SK-N-SH (cell line): ENCODE data around the gene NUP133. TPM values are rescaled to one million over a fixed set of nuclear protein-coding genes. Genes with fewer than 3 reads are reported as not detected.

Experiments
- CTCF ChIA-PET: fragments of 300-600, 350-600 bp; formaldehyde crosslinking; extraction: SDS; loops from one replicate; lab custom pipeline; 2021; lab: Yijun Ruan, JAX
- POLR2A ChIA-PET: fragments of 350-600 bp; sonication (Branson Sonifier 250); formaldehyde crosslinking; extraction: SDS; loops from one replicate; lab custom pipeline; 2020; ENCODE audit warnings: antibody characterized with exemption, inconsistent platforms; lab: Yijun Ruan, JAX
- DNase-seq: peaks from one replicate; pipeline ENCODE4 v3.0.0; 2012
- H2AFZ ChIP-seq: fragments of 200-600 bp; sonication (generic); 2 replicates; pipeline ENCODE4 v1.8.1; 2016; ENCODE audit warnings: antibody characterized with exemption, mild to moderate bottlenecking, low read depth
- H3F3A ChIP-seq: fragments of 200-600 bp; sonication (generic); replicated peaks from 2 replicates; pipeline ENCODE3; 2016; ENCODE audit warnings: antibody characterized with exemption, mild to moderate bottlenecking; ENCODE audit not compliant: insufficient read depth
- H3K27ac ChIP-seq, 2 experiments: fragments of 200-500 bp in 1 of 2; fragments of 200-600 bp in 1 of 2; sonication (Bioruptor generic) in 1 of 2; sonication (generic), shearing (Covaris generic) in 1 of 2; 2 replicates each; pipeline versions ENCODE4 v1.5.1 to v1.6.1; 2014 to 2016; ENCODE audit warnings: low read depth in 2 of 2, inconsistent platforms in 1 of 2, low read length in 1 of 2, mild to moderate bottlenecking in 1 of 2, mixed read lengths in 1 of 2
- H3K27me3 ChIP-seq: fragments of 200-600 bp; sonication (generic), shearing (Covaris generic); 2 replicates; pipeline ENCODE4 v1.6.1; 2016; ENCODE audit warnings: mixed run types; ENCODE audit not compliant: insufficient read depth
- H3K36me3 ChIP-seq, 2 experiments: fragments of 200-500 bp in 1 of 2; fragments of 200-600 bp in 1 of 2; sonication (Bioruptor generic) in 1 of 2; sonication (generic) in 1 of 2; replicated peaks in 1 of 2; 2 replicates each; pipeline versions ENCODE3 to v1.5.1; 2014 to 2016; ENCODE audit warnings: low read length in 1 of 2, mild to moderate bottlenecking in 1 of 2; ENCODE audit not compliant: insufficient read depth in 2 of 2, control insufficient read depth in 1 of 2
- H3K4me1 ChIP-seq, 2 experiments: fragments of 200-500 bp in 1 of 2; fragments of 200-600 bp in 1 of 2; sonication (Bioruptor generic) in 1 of 2; sonication (generic), shearing (Covaris generic) in 1 of 2; 2 replicates each; pipeline versions ENCODE4 v1.5.1 to v1.6.1; 2014 to 2016; ENCODE audit warnings: low read depth in 1 of 2, low read length in 1 of 2, mixed run types in 1 of 2; ENCODE audit not compliant: insufficient read depth in 2 of 2, control insufficient read depth in 1 of 2
- H3K4me2 ChIP-seq: fragments of 200-600 bp; sonication (generic), shearing (Covaris generic); 2 replicates; pipeline ENCODE4 v1.6.1; 2017; ENCODE audit warnings: mixed run types
- H3K4me3 ChIP-seq, 2 experiments: fragments of 200-500 bp in 1 of 2; fragments of 200-600 bp in 1 of 2; sonication (Bioruptor generic) in 1 of 2; sonication (generic), shearing (Covaris generic) in 1 of 2; 2 replicates each; pipeline versions ENCODE4 v1.5.1 to v1.8.1; 2014 to 2016; ENCODE audit warnings: low read depth in 2 of 2, inconsistent platforms in 1 of 2, low read length in 1 of 2, mild to moderate bottlenecking in 1 of 2, mixed read lengths in 1 of 2, moderate library complexity in 1 of 2
- H3K79me2 ChIP-seq: fragments of 200-600 bp; sonication (generic); 2 replicates; pipeline ENCODE4 v1.8.1; 2017; ENCODE audit warnings: mild to moderate bottlenecking; ENCODE audit not compliant: insufficient read depth
- H3K9ac ChIP-seq: fragments of 200-600 bp; sonication (generic); 2 replicates; pipeline ENCODE4 v1.6.1; 2017; ENCODE audit warnings: mixed run types
- H3K9me2 ChIP-seq: fragments of 200-600 bp; sonication (generic); 2 replicates; pipeline ENCODE4 v1.6.1; 2017; ENCODE audit warnings: mixed run types
- H3K9me3 ChIP-seq: fragments of 200-600 bp; sonication (generic); 2 replicates; pipeline ENCODE4 v1.6.1; 2017; ENCODE audit warnings: mixed run types, mild to moderate bottlenecking, moderate library complexity
- H4K20me1 ChIP-seq: fragments of 200-600 bp; sonication (generic); 2 replicates; pipeline ENCODE4 v1.6.1; 2017; ENCODE audit warnings: mild to moderate bottlenecking, mixed run types; ENCODE audit not compliant: insufficient read depth
- EP300 ChIP-seq, 2 experiments: IDR thresholded peaks; 2 replicates each; pipeline versions ENCODE4 v1.4.0 to v1.6.1; 2012; ENCODE audit warnings: borderline replicate concordance in 1 of 2, low read depth in 1 of 2, low read length in 1 of 2
- EZH2phosphoT487 ChIP-seq: fragments of 200-600 bp; sonication (generic); IDR thresholded peaks from 2 replicates; pipeline ENCODE4 v1.6.1; 2017; ENCODE audit warnings: low read depth, mixed run types, mild to moderate bottlenecking, antibody characterized with exemption, moderate library complexity, borderline replicate concordance
- FOSL2 ChIP-seq: IDR thresholded peaks from 2 replicates; pipeline ENCODE4 v1.4.0; 2012; ENCODE audit warnings: low read depth, mild to moderate bottlenecking, moderate library complexity, borderline replicate concordance
- FOXM1 ChIP-seq: IDR thresholded peaks from 2 replicates; pipeline ENCODE4 v1.4.0; 2012; ENCODE audit warnings: low read depth, mild to moderate bottlenecking
- MEF2A ChIP-seq: IDR thresholded peaks from 2 replicates; pipeline ENCODE4 v1.4.0; 2012; ENCODE audit warnings: low read depth, borderline replicate concordance
- MXI1 ChIP-seq: IDR thresholded peaks from 2 replicates; pipeline ENCODE4 v1.6.1; 2012; ENCODE audit warnings: mild to moderate bottlenecking, low read depth, low read length, improper control_type of control experiment
- NFIC ChIP-seq: IDR thresholded peaks from 2 replicates; pipeline ENCODE4 v1.4.0; 2012; ENCODE audit warnings: borderline replicate concordance
- PBX3 ChIP-seq: IDR thresholded peaks from 2 replicates; pipeline ENCODE4; 2012
- REST ChIP-seq: IDR thresholded peaks from 2 replicates; pipeline ENCODE4 v1.6.1; 2012; ENCODE audit warnings: mild to moderate bottlenecking, low read depth, low read length, moderate library complexity
- RFX5 ChIP-seq: IDR thresholded peaks from 2 replicates; pipeline ENCODE4 v1.6.1; 2012; ENCODE audit warnings: mild to moderate bottlenecking, improper control_type of control experiment, low read length
- SIN3A ChIP-seq: IDR thresholded peaks from 2 replicates; pipeline ENCODE4 v1.6.1; 2012; ENCODE audit warnings: low read depth, mild to moderate bottlenecking, low read length, moderate library complexity, borderline replicate concordance
- SMC3 ChIP-seq: IDR thresholded peaks from 2 replicates; pipeline ENCODE4 v1.6.1; 2012; ENCODE audit warnings: low read depth, low read length, improper control_type of control experiment
- TAF1 ChIP-seq: IDR thresholded peaks from 2 replicates; pipeline ENCODE4 v1.6.1; 2012; ENCODE audit warnings: low read depth, mild to moderate bottlenecking, low read length, moderate library complexity, borderline replicate concordance
- TEAD4 ChIP-seq: IDR thresholded peaks from 2 replicates; pipeline ENCODE4 v1.4.0; 2012; ENCODE audit warnings: mild to moderate bottlenecking, borderline replicate concordance; ENCODE audit not compliant: insufficient read depth
- USF1 ChIP-seq: IDR thresholded peaks from 2 replicates; pipeline ENCODE4 v1.4.0; 2012; ENCODE audit warnings: low read depth, borderline replicate concordance
- YY1 ChIP-seq: IDR thresholded peaks from 2 replicates; pipeline ENCODE4 v1.4.0; 2012; ENCODE audit warnings: low read depth, mild to moderate bottlenecking
- WGBS: methylation state at CpG from one replicate; pipeline ENCODE4 v1.1.6; 2017; ENCODE audit warnings: low lambda C conversion rate; 5-methylcytosine and 5-hydroxymethylcytosine counted together
- polyA plus RNA-seq, 3 experiments: library from polyadenylated mRNA; depleted of rRNA; stranded (reverse); fragments of >200 nt; gene quantifications; 2 replicates each; pipeline ENCODE4 v1.2.3, GENCODE V29; 2012

Gene NUP133
- polyA plus RNA-seq, 1 of the 3 experiments (the other 2 are of a cell fraction): 10.9 TPM

DNA sequence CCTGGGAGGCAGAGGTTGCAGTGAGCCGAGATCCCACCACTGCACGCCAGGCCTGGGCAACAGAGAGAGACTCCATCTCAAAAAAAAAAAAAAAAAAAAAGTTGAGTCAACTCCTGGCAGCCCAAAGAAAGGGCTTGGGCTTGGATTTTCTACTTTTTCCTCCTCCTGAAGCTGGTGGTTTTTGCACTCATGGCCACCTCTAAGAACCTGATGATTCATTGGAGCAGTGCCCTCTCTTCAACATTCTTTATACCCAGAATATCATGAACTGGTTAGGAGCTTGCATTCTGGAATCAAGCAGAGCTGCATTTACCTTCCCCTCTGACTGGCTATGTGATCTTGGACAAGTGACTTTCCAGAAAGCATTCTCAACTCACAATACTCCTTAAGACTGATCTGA is 70.7 kb downstream of the NUP133 start:
- Histone ChIP-seq H3K79me2 (no peaks in the 10 kb centered on the region), H3K4me2 (no peak overlapping the region), H3F3A (peaks cover 15% of the 10 kb centered on the region), H3K9me2 (no peaks in the 10 kb centered on the region), H3K9ac (no peak overlapping the region), H3K27ac (no peak overlapping the region), H3K27me3 (no peaks in the 10 kb centered on the region), H2AFZ (no peak overlapping the region), H3K36me3 (peaks cover 18 to 26% of the 10 kb centered on the region in 2 experiments), H3K4me3 (no peak overlapping the region), H4K20me1 (no peaks in the 10 kb centered on the region), H3K9me3 (no peaks in the 10 kb centered on the region), H3K4me1 (peaks cover 4 to 9% of the 10 kb centered on the region in 2 experiments; a peak in 1 of 4 replicates)
- DNase-seq: no peak
- 100% methylated on average over 2 of the region's 2 CpGs for WGBS
- TF ChIP-seq FOSL2 (peak; percentile 6; the same call in 1 of the 2 replicates), EZH2phosphoT487 (no peak), MXI1 (no peak)
- POLR2A ChIA-PET: interaction anchor here (0.6 kb wide), 1 partner anchor 36 kb away, joined by 3 read pairs; no protein-coding TSS in a partner anchor
- CTCF ChIA-PET: interaction anchor here (1.0 to 1.4 kb wide), 4 partner anchors 15 to 210 kb away, joined by 3 to 4 read pairs (median 3); no protein-coding TSS in a partner anchor

DNA sequence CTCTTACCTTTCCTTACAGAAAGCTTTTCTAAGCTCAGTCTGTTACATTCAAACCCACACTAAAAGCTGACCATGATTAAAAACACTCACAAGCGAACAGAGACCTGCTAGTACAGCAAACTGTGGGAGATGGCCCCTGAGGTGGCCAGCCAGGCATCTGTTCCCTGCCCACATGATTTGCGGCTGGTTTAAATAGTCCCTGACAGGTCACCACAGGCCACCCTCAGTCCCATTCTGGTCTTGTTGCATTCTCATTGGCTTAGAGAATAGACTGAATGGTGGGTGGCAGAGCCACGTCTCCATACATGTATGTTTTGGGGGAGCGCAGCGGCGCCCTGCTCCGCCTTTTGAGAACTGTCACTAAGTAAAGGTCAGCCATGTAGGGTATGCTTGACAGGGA is 71.9 kb downstream of the NUP133 start:
- WGBS: 90% methylated on average over 7 of the region's 7 CpGs
- Histone ChIP-seq H3K4me1 (peaks cover 4 to 9% of the 10 kb centered on the region in 2 experiments; a peak in 1 of 4 replicates), H3K27me3 (no peaks in the 10 kb centered on the region), H3K27ac (peak overlapping the region in 1 of 2 experiments; percentile 50; a peak in 1 of 4 replicates), H2AFZ (no peak overlapping the region), H3K9me2 (no peaks in the 10 kb centered on the region), H3K4me2 (no peak overlapping the region), H3K4me3 (no peak overlapping the region), H3K9ac (no peak overlapping the region), H3F3A (peaks cover 5% of the 10 kb centered on the region), H4K20me1 (no peaks in the 10 kb centered on the region), H3K36me3 (peaks cover 12 to 16% of the 10 kb centered on the region in 2 experiments), H3K79me2 (no peaks in the 10 kb centered on the region), H3K9me3 (no peaks in the 10 kb centered on the region)
- POLR2A ChIA-PET: no interaction called here
- CTCF ChIA-PET: interaction anchor here (0.9 to 2.0 kb wide), 5 partner anchors 14 to 46 kb away, joined by 3 to 4 read pairs (median 3); no protein-coding TSS in a partner anchor
- no peak for TF ChIP-seq SMC3
- no peak for TF ChIP-seq FOXM1
- peak in 1 of 2 experiments; percentile 26; a peak in 1 of 4 replicates for TF ChIP-seq EP300 (IDR thresholded peaks at IDR 0.05; ENCODE audit: borderline replicate concordance in 1 of 2, low read depth in 1 of 2, low read length in 1 of 2)
- TF ChIP-seq RFX5: no peak
- DNase-seq: peak; percentile 69

GRCh38 chr1:229434641-229435051 is 73.5 kb downstream of the NUP133 start:
- Histone ChIP-seq H3K4me1 (peaks cover 0 to 9% of the 10 kb centered on the region in 2 experiments; a peak in 1 of 4 replicates), H3K79me2 (no peaks in the 10 kb centered on the region), H3K36me3 (peaks cover under 1 to 6% of the 10 kb centered on the region in 2 experiments), H3K27ac (no peak overlapping the region), H3F3A (no peaks in the 10 kb centered on the region), H3K27me3 (no peaks in the 10 kb centered on the region), H3K9ac (no peak overlapping the region), H4K20me1 (no peaks in the 10 kb centered on the region), H3K9me2 (no peaks in the 10 kb centered on the region), H3K4me3 (no peak overlapping the region), H3K9me3 (no peaks in the 10 kb centered on the region), H2AFZ (no peak overlapping the region), H3K4me2 (no peak overlapping the region)
- POLR2A ChIA-PET: no interaction called here
- DNase-seq: peak; percentile 68
- CTCF ChIA-PET: interaction anchor here (0.9 to 2.0 kb wide), 2 partner anchors 20 to 22 kb away, joined by 3 to 4 read pairs; no protein-coding TSS in a partner anchor
- 64% methylated on average over 18 of the region's 27 CpGs for WGBS
- TF ChIP-seq MEF2A: no peak
- no peak for TF ChIP-seq SMC3
- TF ChIP-seq YY1: no peak
- no peak for TF ChIP-seq SIN3A
- no peak for TF ChIP-seq FOSL2
- no peak for TF ChIP-seq TEAD4
- TF ChIP-seq REST: no peak
- TF ChIP-seq NFIC: no peak
- no peak for TF ChIP-seq USF1
- TF ChIP-seq PBX3: no peak
- no peak for TF ChIP-seq TAF1
